Stimulated activated CD8-positive, alpha-beta memory T cell treated with anti-CD3 and anti-CD28 coated beads, Interleukin-7, amount 100 ng/mL, for 4 hours (primary cell): ENCODE results near the gene TMTC1.

Experiments used
- DNase-seq, 2 donors: peaks; one replicate each; pipeline ENCODE4 v3.0.0-alpha.2; 2020; ENCODE audit warnings: low read depth in 2 of 2

The TMTC1 gene

GRCh38 chr12:29616664-29617406 lies 166.9 kb downstream of the TMTC1 start:
- DNase-seq = no peak

DNA sequence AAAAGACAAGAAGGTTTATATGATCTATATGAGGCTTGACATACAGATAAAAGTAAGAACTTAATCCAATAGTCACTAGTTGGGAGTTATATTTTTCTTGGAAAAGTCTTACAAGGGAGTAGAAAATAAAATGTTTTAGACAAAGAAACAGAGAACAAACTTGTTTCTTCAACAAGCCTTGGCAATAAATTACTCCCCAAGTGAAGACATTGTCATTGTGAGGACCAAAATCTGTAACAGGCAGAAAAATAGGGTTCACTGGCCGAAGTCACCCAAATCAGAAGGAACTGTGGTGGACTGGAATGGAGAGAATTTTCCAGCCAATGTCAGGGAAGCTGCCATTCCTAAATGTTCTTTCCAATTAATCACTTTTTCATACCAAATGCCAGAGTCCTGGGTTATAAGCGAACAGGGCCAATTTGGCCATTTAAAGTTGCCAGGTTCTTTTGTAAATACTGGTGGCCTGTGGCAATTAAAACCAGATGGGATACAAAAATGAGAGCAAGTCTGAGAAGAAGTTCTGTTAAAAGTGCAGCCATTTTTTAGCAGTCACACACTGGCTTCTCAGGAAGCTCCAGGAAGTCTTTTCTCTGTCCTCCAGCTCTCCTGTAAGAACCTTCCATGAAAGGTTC lies 168.9 kb downstream of the TMTC1 start:
- no peak for DNase-seq

DNA sequence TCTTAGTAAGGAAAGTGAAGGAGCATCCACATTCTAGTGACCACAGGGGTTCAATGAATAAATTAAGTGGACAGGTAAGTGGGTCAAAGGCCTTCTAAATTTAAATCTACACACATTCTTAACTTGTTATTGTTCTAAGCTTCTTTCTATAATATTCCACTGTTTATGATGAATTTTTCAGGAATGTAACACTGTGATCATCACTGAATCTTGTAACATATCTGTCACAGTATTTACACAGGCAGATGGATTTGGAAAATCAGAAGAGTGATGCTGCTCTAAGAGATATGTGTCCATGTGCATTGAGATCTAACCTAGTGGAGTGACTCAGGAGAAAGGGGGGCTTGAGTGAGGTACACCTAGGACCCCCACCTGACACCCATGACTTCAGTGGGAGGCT lies 170.8 kb downstream of the TMTC1 start:
- no peak for DNase-seq

DNA sequence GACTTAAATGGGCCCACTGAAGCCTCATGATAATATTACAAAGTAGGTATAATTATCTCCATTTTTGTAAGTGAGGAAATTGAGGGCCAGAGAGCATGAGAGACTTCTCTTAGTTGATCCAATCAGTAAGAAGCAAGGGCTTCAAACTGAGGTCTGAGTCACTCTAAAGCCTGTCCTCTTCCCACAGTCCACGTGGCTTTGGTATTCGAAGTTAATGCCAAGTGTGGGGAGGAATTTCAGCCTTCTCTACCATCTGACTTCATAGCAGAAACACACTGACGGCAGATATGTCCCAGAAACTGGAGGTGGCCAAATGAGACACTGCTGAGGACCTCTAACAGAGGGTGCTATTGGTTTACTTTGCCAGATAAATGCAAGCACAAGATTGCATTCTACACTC lies 171.8 kb downstream of the TMTC1 start:
- DNase-seq = no peak

- DNase-seq = no peak
Measured at GRCh38 chr12:29610473-29611170, 173.1 kb downstream of the TMTC1 start.

DNA sequence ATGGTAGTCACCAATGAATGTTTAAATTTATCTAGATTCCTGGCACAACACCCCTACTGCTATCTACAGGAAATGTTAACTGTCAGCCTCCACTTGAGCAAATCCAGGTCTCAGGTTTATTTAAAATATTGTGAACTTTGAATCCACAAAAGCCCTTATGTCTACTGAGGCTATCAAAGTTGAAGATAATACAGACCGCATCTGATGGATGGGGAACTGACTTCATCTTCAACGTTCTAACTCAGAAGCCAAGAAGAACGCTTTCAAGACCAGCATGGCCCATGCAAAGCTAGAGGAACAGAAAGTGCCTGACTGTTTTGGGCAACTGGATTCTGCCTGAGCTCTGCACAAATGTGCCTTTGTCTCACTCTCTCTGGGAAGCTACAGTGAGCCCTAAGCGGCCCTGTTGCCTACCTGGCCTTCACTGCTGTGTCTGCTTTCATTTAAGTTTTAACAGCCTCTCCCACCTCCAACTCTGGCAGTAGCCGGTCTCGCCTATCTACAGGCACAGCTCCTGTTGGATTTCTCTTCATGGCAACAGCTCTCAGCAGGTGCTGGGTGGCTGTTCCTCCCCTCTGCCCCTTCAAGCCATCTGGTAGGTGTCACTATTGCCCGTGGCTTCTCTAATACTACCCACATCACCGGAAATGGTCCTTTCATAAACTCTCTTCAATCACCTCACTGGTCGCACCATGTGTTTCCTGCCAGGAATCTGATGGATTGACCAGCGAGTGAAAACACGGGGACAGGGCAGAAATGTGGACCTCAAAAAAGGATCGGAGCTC lies 174.1 kb downstream of the TMTC1 start:
- DNase-seq = no peak

DNA sequence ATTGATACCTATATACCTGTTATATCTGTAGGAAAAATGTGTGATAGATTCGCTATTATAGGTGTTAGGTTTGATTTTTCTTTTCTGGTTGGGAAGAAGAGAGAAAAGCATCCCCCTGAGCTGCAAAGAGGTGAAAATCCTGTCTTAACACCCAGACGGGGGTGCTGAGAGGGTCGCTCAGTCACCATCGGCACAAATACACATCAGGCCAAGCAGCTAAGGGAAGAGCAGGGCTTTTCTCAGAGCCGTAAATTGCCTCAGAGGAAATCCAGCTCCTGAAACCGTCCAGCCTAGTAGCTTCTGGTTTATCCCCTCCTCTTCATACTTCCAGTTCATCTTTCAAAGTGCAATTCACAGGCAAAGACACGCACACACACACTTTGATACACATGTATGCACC lies 175.2 kb downstream of the TMTC1 start:
- DNase-seq = no peak

- no peak for DNase-seq
Measured at GRCh38 chr12:29599381-29599780, 184.4 kb downstream of the TMTC1 start.

DNA sequence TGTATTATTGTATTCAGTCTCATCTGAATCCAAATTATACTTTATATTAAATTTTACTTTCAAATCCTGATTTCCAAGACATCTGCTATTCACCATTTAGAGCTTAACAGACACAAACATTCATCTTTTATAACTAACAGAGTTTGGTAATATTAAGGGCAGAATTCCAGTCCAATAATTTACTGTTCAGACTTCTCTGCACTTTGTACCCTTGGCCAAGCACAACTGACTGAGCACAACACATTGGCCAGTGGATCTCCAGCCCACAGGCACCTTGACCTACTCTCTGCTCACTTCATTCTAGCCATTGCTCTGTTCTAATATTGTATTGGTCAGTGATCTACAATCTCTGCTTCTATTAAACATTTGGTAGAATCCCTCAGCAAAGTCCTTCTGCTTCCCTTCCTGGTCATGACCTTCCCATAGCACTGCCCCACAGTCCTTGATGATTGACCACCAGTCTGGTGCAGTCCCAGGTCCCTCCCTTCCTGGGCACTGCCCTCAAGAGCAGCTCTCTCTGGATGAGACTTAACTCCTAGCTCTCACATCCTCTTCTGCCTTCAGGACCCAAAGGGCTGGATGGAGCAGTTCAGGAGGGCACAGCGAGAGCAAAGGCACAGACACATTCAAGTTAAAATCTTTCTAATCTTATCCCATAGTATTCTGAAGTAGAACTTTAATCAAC lies 188.5 kb downstream of the TMTC1 start:
- DNase-seq = no peak

GRCh38 chr12:29593001-29593400 lies 190.7 kb downstream of the TMTC1 start:
- no peak for DNase-seq

- DNase-seq = no peak
Measured at GRCh38 chr12:29591140-29592020, 192.4 kb downstream of the TMTC1 start.

GRCh38 chr12:29589851-29590250 lies 193.9 kb downstream of the TMTC1 start:
- DNase-seq = no peak

- DNase-seq = no peak
Measured at GRCh38 chr12:29589286-29589820, 194.4 kb downstream of the TMTC1 start.

DNA sequence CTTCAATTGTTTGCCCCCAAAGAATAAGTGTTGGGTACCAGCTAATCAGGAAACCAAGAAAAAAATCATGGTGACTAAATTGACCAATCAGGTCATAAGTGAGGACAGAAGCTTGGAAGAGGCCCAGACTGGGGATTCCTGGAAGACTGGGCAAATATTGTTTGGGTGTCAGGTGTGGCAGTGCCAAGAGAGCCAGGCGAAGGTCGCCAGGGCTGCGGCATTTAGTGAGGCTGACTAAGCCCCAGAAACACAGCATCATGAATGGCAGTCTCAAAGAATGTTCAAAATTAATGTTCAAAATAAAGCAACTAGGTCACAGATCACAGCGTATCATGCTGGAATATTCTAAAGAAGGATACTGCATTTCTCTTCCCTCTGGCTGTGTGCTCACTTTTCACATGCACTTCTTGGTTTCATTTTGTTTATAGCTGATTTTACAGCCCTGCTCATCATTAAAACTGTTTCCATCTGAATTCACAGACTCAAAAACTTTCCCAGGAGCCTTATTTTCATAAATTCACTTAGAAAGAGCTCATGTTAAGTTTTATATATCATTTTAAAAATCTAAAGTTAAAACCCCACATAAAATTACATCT lies 201.0 kb downstream of the TMTC1 start:
- no peak for DNase-seq

GRCh38 chr12:29582146-29582545 lies 201.6 kb downstream of the TMTC1 start:
- no peak for DNase-seq

DNA sequence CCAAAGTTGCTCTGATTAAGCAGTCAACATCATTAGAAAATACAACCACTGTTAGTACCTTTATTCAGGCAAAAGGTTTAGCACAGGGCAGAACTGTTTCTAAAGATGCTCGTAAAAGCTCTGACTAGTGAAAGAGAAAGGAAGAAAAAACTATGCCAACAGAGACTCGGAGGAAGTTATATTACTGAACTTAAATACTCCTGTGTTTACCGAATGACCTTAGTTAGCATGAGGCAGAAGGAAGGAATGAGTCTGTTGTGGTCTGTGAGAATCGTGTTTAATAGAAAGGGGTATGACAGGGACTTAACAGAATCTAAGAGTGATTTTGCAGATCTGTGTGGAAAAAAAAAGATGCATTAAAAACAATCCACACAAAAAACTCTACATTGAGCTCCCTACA lies 202.1 kb downstream of the TMTC1 start:
- no peak for DNase-seq

DNA sequence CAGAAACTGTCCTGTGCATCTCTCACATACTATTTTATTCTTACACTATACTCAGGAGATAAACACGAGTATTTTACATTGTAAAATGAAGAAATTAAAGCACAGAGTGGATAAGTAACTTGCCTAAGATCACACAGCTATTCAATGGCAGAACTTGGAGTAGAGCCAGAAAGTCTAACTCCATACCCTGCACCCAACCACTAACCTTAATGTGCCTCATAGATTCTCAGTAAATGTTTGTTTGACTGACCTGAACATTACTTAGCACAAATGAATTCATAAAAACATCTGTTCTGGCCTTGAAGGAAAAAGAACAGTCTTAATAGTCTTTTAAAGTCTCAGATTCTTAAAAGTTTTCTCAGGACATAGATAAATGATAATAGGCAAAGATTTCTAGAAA lies 202.8 kb downstream of the TMTC1 start:
- DNase-seq = no peak

DNA sequence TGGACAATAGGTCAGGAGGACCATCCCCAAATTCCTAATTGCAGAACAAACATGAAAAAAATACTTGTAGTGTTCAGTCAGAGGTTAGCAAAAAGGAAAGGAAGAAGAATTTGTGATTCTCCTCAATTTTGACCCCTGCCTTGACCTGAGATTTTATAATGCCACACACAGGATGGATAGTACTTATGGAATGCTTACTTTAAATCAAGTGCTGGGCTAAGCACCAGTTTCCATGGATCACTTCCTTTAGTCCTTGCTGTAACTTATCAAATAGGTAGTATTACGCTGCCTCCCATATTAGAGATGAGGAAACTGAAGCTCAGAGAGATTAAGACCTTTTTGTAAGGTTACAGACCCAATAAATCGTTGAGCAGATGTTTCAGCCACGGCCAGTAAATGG lies 205.0 kb downstream of the TMTC1 start:
- DNase-seq = no peak

DNA sequence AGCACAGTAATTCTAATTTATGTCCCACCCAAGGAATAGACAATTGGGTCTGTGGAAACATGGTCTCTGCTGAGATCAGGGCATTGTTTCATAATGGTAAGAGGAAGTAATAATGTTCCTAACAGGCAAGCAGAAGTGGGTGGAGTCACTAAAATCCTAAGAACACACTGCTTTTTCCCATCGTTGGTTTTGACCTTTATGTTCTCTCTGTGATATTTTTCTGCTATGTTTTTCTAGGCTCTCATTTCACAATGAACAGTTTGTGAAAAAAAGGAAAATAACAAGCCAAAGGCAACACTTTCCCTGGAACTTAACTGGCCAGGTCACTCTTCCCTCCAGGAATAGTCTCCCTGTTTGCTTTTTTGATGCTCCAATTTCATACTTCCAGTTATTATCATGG lies 205.7 kb downstream of the TMTC1 start:
- DNase-seq = no peak

DNA sequence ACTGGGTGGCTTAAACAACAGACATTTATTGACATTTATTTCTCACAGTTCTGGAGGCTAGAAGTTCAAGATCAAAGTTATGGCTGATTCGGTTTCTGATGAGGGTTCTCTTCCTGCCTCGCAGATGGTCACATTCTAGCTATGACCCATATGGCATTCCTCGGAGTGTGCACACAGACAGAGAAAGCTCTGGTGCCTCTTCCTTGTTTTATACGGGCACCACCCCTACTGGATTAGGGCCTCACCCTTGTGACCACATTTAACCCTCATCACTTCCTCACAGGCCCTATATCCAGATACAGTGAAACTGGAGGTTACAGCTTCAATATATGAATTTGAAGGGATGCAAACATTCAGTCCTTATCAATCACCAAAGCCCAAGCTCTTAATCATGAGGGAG lies 209.2 kb downstream of the TMTC1 start:
- no peak for DNase-seq
